ENCODE data around the gene CMSS1.

- TF ChIP-seq CTCF (conservative IDR thresholded peaks at IDR 0.05), result no peak
- no peak for TF ChIP-seq ZFX (IDR thresholded peaks at IDR 0.05)
These were observed 149.2 kb downstream of the CMSS1 start for GRCh38 chr3:99966662-99967416.

Data from C4-2B (cell line).